OCI-LY3 (cell line): ENCODE data around the gene FNBP1L.
"Not testable (repeated sequence)": the region's sequence is repeated elsewhere in the genome, so short reads cannot be mapped to it uniquely, and the experiment has no call there.

Source experiments
- H2AFZ ChIP-seq: fragments of 200-600, 300-600 bp; shearing (Covaris generic); 2 replicates; pipeline ENCODE4 v1.6.0; 2014; ENCODE audit warnings: antibody characterized with exemption, low read depth, low read length
- H3K27ac ChIP-seq: fragments of 200-600, 300-600 bp; sonication (generic); 2 replicates; pipeline ENCODE4 v1.5.1; 2014; ENCODE audit warnings: mild to moderate bottlenecking, low read length, moderate library complexity, mixed read lengths
- H3K27me3 ChIP-seq: fragments of 200-600, 300-600 bp; sonication (generic); 2 replicates; pipeline ENCODE4 v1.6.1; 2014; ENCODE audit warnings: low read depth, low read length, mixed read lengths
- H3K36me3 ChIP-seq: fragments of 200-600, 300-600 bp; sonication (generic); replicated peaks from 2 replicates; pipeline ENCODE3; 2014; ENCODE audit warnings: low read depth, low read length, mixed read lengths
- H3K4me1 ChIP-seq: fragments of 300-600, 200-600 bp; sonication (generic); 2 replicates; pipeline ENCODE4 v1.6.1; 2014; ENCODE audit warnings: low read length, mixed read lengths
- H3K4me2 ChIP-seq: fragments of 200-600, 300-600 bp; sonication (generic); 2 replicates; pipeline ENCODE4 v1.6.1; 2014; ENCODE audit warnings: low read length, mixed read lengths
- H3K4me3 ChIP-seq: fragments of 300-600, 200-600 bp; sonication (generic); 2 replicates; pipeline ENCODE4 v1.5.1; 2014; ENCODE audit warnings: antibody characterized with exemption, mild to moderate bottlenecking, low read length, moderate library complexity
- H3K79me2 ChIP-seq: fragments of 300-600, 200-600 bp; shearing (Covaris generic); 2 replicates; pipeline ENCODE4 v1.6.1; 2014; ENCODE audit warnings: mild to moderate bottlenecking, low read length, mixed read lengths
- H3K9ac ChIP-seq: fragments of 300-600, 200-600 bp; shearing (Covaris generic); 2 replicates; pipeline ENCODE4 v1.6.0; 2014; ENCODE audit warnings: mild to moderate bottlenecking, low read length, moderate library complexity
- H3K9me3 ChIP-seq: fragments of 200-600, 300-600 bp; shearing (Covaris generic); 2 replicates; pipeline ENCODE4 v1.6.1; 2014; ENCODE audit warnings: low read length, mixed read lengths; ENCODE audit not compliant: insufficient read depth
- H4K20me1 ChIP-seq: fragments of 200-600, 300-600 bp; sonication (generic); 2 replicates; pipeline ENCODE4 v1.6.1; 2016; ENCODE audit warnings: low read length, mixed read lengths; ENCODE audit not compliant: insufficient read depth
- CTCF ChIP-seq: fragments of 200-600, 300-600 bp; sonication (generic); IDR thresholded peaks from 2 replicates; pipeline ENCODE4 v1.5.1; 2014; ENCODE audit warnings: antibody characterized with exemption, low read length, low read depth
- EZH2phosphoT487 ChIP-seq: fragments of 200-600 bp; shearing (Covaris generic); IDR thresholded peaks from 2 replicates; pipeline ENCODE4 v1.6.1; 2018; ENCODE audit warnings: antibody characterized with exemption, mixed run types, low read depth

Gene FNBP1L

GRCh38 chr1:93587354-93587753 lies 139.4 kb downstream of the FNBP1L start:
- Histone ChIP-seq H3K27me3 (no peaks in the 10 kb centered on the region), H4K20me1 (peaks cover 3% of the 10 kb centered on the region; the same call in 1 of the 2 replicates), H3K9me3 (no peaks in the 10 kb centered on the region), H3K9ac (no peak overlapping the region), H3K27ac (no peak overlapping the region), H3K4me3 (no peak overlapping the region), H3K4me2 (no peak overlapping the region), H3K36me3 (peaks cover 38% of the 10 kb centered on the region), H3K4me1 (peaks cover 10% of the 10 kb centered on the region), H2AFZ (no peak overlapping the region), H3K79me2 (peaks cover 8% of the 10 kb centered on the region; the same call in 1 of the 2 replicates)
- TF ChIP-seq CTCF (no peak), EZH2phosphoT487 (no peak)

- peaks cover 12% of the 10 kb centered on the region for H3K4me1 ChIP-seq
- H3K9me3 ChIP-seq = no peaks in the 10 kb centered on the region
- no peak overlapping the region for H3K4me3 ChIP-seq
- peaks cover 3% of the 10 kb centered on the region; the same call in 1 of the 2 replicates for H4K20me1 ChIP-seq
- H3K9ac ChIP-seq = no peak overlapping the region
- H3K79me2 ChIP-seq = peaks cover 11% of the 10 kb centered on the region; the same call in 1 of the 2 replicates
- TF ChIP-seq CTCF (no peak), EZH2phosphoT487 (no peak)
- peaks cover 39% of the 10 kb centered on the region for H3K36me3 ChIP-seq
- H3K27ac ChIP-seq = no peak overlapping the region
- no peaks in the 10 kb centered on the region for H3K27me3 ChIP-seq
- H2AFZ ChIP-seq = no peak overlapping the region
- H3K4me2 ChIP-seq = no peak overlapping the region
Observed at GRCh38 chr1:93588206-93588605, 140.3 kb downstream of the FNBP1L start.

GRCh38 chr1:93588955-93589354 lies 141.0 kb downstream of the FNBP1L start:
- Histone ChIP-seq H3K9ac (no peak overlapping the region), H4K20me1 (peaks cover 8% of the 10 kb centered on the region), H3K79me2 (peaks cover 16% of the 10 kb centered on the region; the same call in 1 of the 2 replicates)

GRCh38 chr1:93591291-93591675 lies 143.4 kb downstream of the FNBP1L start:
- H3K4me1 ChIP-seq = peaks cover 12% of the 10 kb centered on the region
- peaks cover 29% of the 10 kb centered on the region for H3K36me3 ChIP-seq
- not testable (repeated sequence) for H2AFZ ChIP-seq, H3K27me3 ChIP-seq, H3K9me3 ChIP-seq, H3K27ac ChIP-seq, H3K9ac ChIP-seq, H3K4me3 ChIP-seq
- peaks cover 28% of the 10 kb centered on the region for H4K20me1 ChIP-seq
- H3K4me2 ChIP-seq = 0 out of 2 replicates have a peak overlapping the region, but pooled peaks have one; percentile 14
- H3K79me2 ChIP-seq = peaks cover 35% of the 10 kb centered on the region; the same call in 1 of the 2 replicates

More at GRCh38 chr1:93588955-93589354, 141.0 kb downstream of the FNBP1L start:
- TF ChIP-seq EZH2phosphoT487 (no peak), CTCF (no peak)
- Histone ChIP-seq H2AFZ (no peak overlapping the region), H3K4me2 (no peak overlapping the region), H3K27me3 (no peaks in the 10 kb centered on the region), H3K4me3 (no peak overlapping the region), H3K27ac (no peak overlapping the region), H3K9me3 (no peaks in the 10 kb centered on the region), H3K36me3 (peaks cover 33% of the 10 kb centered on the region), H3K4me1 (peaks cover 12% of the 10 kb centered on the region)
